Measurements from ENCODE around the gene AHCYL2. TPM values are rescaled to one million over a fixed set of nuclear protein-coding genes. Genes with fewer than 3 reads are reported as not detected.

The AHCYL2 gene
- total RNA-seq, 2 experiments from 2014 or later, result 18.5 to 21.0 TPM

GRCh38 chr7:129454249-129454551 is 229.4 kb downstream of the AHCYL2 start:
- Mint-ChIP-seq H3K4me3 (no peak overlapping the region), H3K9me3 (no peaks in the 10 kb centered on the region), H3K36me3 (ENCODE audit: low read depth) (peaks cover 64% of the 10 kb centered on the region), H3K27me3 (no peaks in the 10 kb centered on the region), H3K4me1 (no peaks in the 10 kb centered on the region), H3K27ac (no peak overlapping the region)
- DNase-seq, result no peak
- ChIA-PET CTCF (interaction anchor here (1.5 kb wide), 1 partner anchor 111 kb away, joined by 4 read pairs; no protein-coding TSS in a partner anchor), POLR2A (interaction anchor here (1.3 kb wide), 1 partner anchor 10 kb away, joined by 3 read pairs; no protein-coding TSS in a partner anchor)

GRCh38 chr7:129456421-129456820 is 231.6 kb downstream of the AHCYL2 start:
- peaks cover 47% of the 10 kb centered on the region for H3K36me3 Mint-ChIP-seq (ENCODE audit: low read depth)

GRCh38 chr7:129457101-129457500 is 232.3 kb downstream of the AHCYL2 start:
- DNase-seq, result no peak
- Mint-ChIP-seq H3K27me3 (no peaks in the 10 kb centered on the region), H3K4me3 (no peak overlapping the region), H3K4me1 (no peaks in the 10 kb centered on the region), H3K36me3 (ENCODE audit: low read depth) (peaks cover 40% of the 10 kb centered on the region), H3K9me3 (no peaks in the 10 kb centered on the region), H3K27ac (no peak overlapping the region)
- CTCF ChIA-PET, result no interaction called here
- POLR2A ChIA-PET, result no interaction called here

More at GRCh38 chr7:129456421-129456820, 231.6 kb downstream of the AHCYL2 start:
- Mint-ChIP-seq H3K4me1 (no peaks in the 10 kb centered on the region), H3K27me3 (no peaks in the 10 kb centered on the region), H3K27ac (no peak overlapping the region), H3K4me3 (no peak overlapping the region), H3K9me3 (no peaks in the 10 kb centered on the region)
- ChIA-PET CTCF (no interaction called here), POLR2A (no interaction called here)
- no peak for DNase-seq

GRCh38 chr7:129458171-129458570 is 233.3 kb downstream of the AHCYL2 start:
- no peaks in the 10 kb centered on the region for H3K4me1 Mint-ChIP-seq
- POLR2A ChIA-PET, result no interaction called here
- no peak for DNase-seq
- H3K27ac Mint-ChIP-seq, result no peak overlapping the region
- CTCF ChIA-PET, result no interaction called here
- no peaks in the 10 kb centered on the region for H3K27me3 Mint-ChIP-seq
- no peaks in the 10 kb centered on the region for H3K9me3 Mint-ChIP-seq
- no peak overlapping the region for H3K4me3 Mint-ChIP-seq
- peaks cover 35% of the 10 kb centered on the region for H3K36me3 Mint-ChIP-seq (ENCODE audit: low read depth)

- Mint-ChIP-seq H3K36me3 (ENCODE audit: low read depth) (peaks cover 31% of the 10 kb centered on the region), H3K4me3 (no peak overlapping the region), H3K9me3 (no peaks in the 10 kb centered on the region), H3K4me1 (no peaks in the 10 kb centered on the region), H3K27me3 (no peaks in the 10 kb centered on the region), H3K27ac (no peak overlapping the region)
- POLR2A ChIA-PET, result interaction anchor here (1.3 to 1.6 kb wide), 2 partner anchors 9 to 39 kb away, joined by 3 read pairs; no protein-coding TSS in a partner anchor
- DNase-seq, result no peak
- CTCF ChIA-PET, result interaction anchor here (1.0 to 1.5 kb wide), 4 partner anchors 93 to 147 kb away, joined by 3 to 5 read pairs (median 3); no protein-coding TSS in a partner anchor
Measured at GRCh38 chr7:129461809-129462208, 237.0 kb downstream of the AHCYL2 start.

DNA sequence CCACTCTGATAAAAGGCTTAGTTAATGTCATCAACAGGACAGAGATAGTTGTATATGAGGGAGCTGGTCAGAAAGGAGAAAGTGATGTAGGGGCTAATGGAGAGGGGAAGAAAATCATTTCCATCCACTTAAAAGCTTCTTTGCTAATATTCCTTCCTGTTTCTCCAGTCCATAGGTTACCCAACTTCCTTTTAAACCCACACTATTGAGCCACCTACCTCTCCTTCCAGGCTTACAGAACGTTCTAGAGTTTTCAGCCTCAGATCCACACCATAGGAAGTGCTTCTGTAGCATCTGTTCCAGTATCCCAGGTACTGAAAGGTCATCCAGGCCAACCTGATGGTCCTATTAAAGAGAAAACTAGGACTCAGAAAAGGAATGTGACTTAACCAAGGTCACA is 237.6 kb downstream of the AHCYL2 start:
- Mint-ChIP-seq H3K27ac (no peak overlapping the region), H3K4me1 (no peaks in the 10 kb centered on the region), H3K4me3 (no peak overlapping the region), H3K27me3 (no peaks in the 10 kb centered on the region), H3K9me3 (no peaks in the 10 kb centered on the region), H3K36me3 (ENCODE audit: low read depth) (peaks cover 35% of the 10 kb centered on the region)
- no peak for DNase-seq
- CTCF ChIA-PET, result no interaction called here
- POLR2A ChIA-PET, result interaction anchor here (1.3 kb wide), 1 partner anchor 10 kb away, joined by 3 read pairs; no protein-coding TSS in a partner anchor

- Mint-ChIP-seq H3K27ac (no peak overlapping the region), H3K9me3 (no peaks in the 10 kb centered on the region), H3K36me3 (ENCODE audit: low read depth) (peaks cover 30% of the 10 kb centered on the region), H3K4me3 (no peak overlapping the region), H3K4me1 (peaks cover 8% of the 10 kb centered on the region), H3K27me3 (no peaks in the 10 kb centered on the region)
- CTCF ChIA-PET, result interaction anchor here (0.6 to 3.0 kb wide), 5 partner anchors 9 to 911 kb away, joined by 3 to 11 read pairs (median 3); no protein-coding TSS in a partner anchor
- DNase-seq, result no peak
- POLR2A ChIA-PET, result interaction anchor here (0.9 kb wide), 1 partner anchor 10 kb away, joined by 3 read pairs; no protein-coding TSS in a partner anchor
Measured at GRCh38 chr7:129464194-129464593, 239.4 kb downstream of the AHCYL2 start.

- Mint-ChIP-seq H3K27ac (no peak overlapping the region), H3K27me3 (no peaks in the 10 kb centered on the region), H3K9me3 (no peaks in the 10 kb centered on the region), H3K4me3 (no peak overlapping the region), H3K36me3 (ENCODE audit: low read depth) (peaks cover 31% of the 10 kb centered on the region), H3K4me1 (peaks cover 8% of the 10 kb centered on the region)
- CTCF ChIA-PET, result interaction anchor here (1.2 to 3.0 kb wide), 4 partner anchors 8 to 97 kb away, joined by 3 to 11 read pairs (median 4); no protein-coding TSS in a partner anchor
- POLR2A ChIA-PET, result interaction anchor here (1.2 kb wide), 1 partner anchor 98 kb away, joined by 3 read pairs; no protein-coding TSS in a partner anchor
- no peak for DNase-seq
Measured at GRCh38 chr7:129465080-129465479, 240.2 kb downstream of the AHCYL2 start.

GRCh38 chr7:129466796-129467195 is 242.0 kb downstream of the AHCYL2 start:
- CTCF ChIA-PET, result interaction anchor here (8.6 kb wide), 1 partner anchor 98 kb away, joined by 142 read pairs; no protein-coding TSS in a partner anchor

DNA sequence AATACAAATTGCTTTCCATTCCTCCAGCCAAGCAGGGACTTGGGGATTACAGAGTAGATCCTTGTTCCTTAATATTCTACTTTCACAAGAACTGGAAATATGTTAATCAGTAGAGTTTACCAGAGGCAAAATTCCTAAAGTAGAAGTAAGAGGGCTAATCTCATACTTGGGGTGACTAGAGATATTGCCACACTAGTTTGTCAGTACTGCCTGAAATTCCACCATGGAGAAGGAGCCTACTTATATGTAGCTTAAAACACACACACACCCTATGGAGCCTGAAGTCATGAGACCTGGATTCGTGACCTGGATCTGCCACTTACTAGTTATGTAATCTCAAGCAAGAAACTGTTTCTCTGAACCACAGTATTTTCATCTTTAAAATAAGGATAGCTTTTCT is 243.3 kb downstream of the AHCYL2 start:
- no peak overlapping the region for H3K27ac Mint-ChIP-seq
- H3K27me3 Mint-ChIP-seq, result no peaks in the 10 kb centered on the region

More at GRCh38 chr7:129466796-129467195, 242.0 kb downstream of the AHCYL2 start:
- POLR2A ChIA-PET, result no interaction called here
- DNase-seq, result no peak
- H3K27ac Mint-ChIP-seq, result no peak overlapping the region
- no peaks in the 10 kb centered on the region for H3K27me3 Mint-ChIP-seq
- H3K36me3 Mint-ChIP-seq (ENCODE audit: low read depth), result peaks cover 31% of the 10 kb centered on the region
- H3K4me1 Mint-ChIP-seq, result peaks cover 12% of the 10 kb centered on the region
- H3K4me3 Mint-ChIP-seq, result no peak overlapping the region
- H3K9me3 Mint-ChIP-seq, result no peaks in the 10 kb centered on the region

GRCh38 chr7:129468547-129468946 is 243.7 kb downstream of the AHCYL2 start:
- Mint-ChIP-seq H3K27ac (peak overlapping the region; percentile 31), H3K9me3 (no peaks in the 10 kb centered on the region), H3K4me3 (no peak overlapping the region), H3K4me1 (peaks cover 12% of the 10 kb centered on the region), H3K36me3 (ENCODE audit: low read depth) (peaks cover 33% of the 10 kb centered on the region), H3K27me3 (no peaks in the 10 kb centered on the region)
- ChIA-PET CTCF (interaction anchor here (1.5 to 8.6 kb wide), 3 partner anchors 92 to 125 kb away, joined by 4 to 142 read pairs (median 7); no protein-coding TSS in a partner anchor), POLR2A (interaction anchor here (1.0 to 1.5 kb wide), 3 partner anchors 34 to 101 kb away, joined by 3 to 9 read pairs (median 3); partner anchors contain the start of gene STRIP2)
- DNase-seq, result no peak

More for the DNA sequence above, 243.3 kb downstream of the AHCYL2 start:
- DNase-seq, result no peak
- no peaks in the 10 kb centered on the region for H3K9me3 Mint-ChIP-seq
- peaks cover 12% of the 10 kb centered on the region for H3K4me1 Mint-ChIP-seq
- CTCF ChIA-PET, result interaction anchor here (0.5 to 8.6 kb wide), 3 partner anchors 99 to 125 kb away, joined by 3 to 142 read pairs (median 4); no protein-coding TSS in a partner anchor
- POLR2A ChIA-PET, result interaction anchor here (1.0 to 1.5 kb wide), 2 partner anchors 34 to 100 kb away, joined by 3 read pairs; partner anchors contain the start of gene STRIP2
- peaks cover 31% of the 10 kb centered on the region for H3K36me3 Mint-ChIP-seq (ENCODE audit: low read depth)
- H3K4me3 Mint-ChIP-seq, result no peak overlapping the region

GRCh38 chr7:129469930-129470329 is 245.1 kb downstream of the AHCYL2 start:
- no peaks in the 10 kb centered on the region for H3K9me3 Mint-ChIP-seq
- H3K36me3 Mint-ChIP-seq (ENCODE audit: low read depth), result peaks cover 31% of the 10 kb centered on the region
- no peak overlapping the region for H3K27ac Mint-ChIP-seq
- ChIA-PET POLR2A (interaction anchor here (1.5 kb wide), 1 partner anchor 102 kb away, joined by 9 read pairs; no protein-coding TSS in a partner anchor), CTCF (interaction anchor here (0.6 to 8.6 kb wide), 6 partner anchors 36 to 127 kb away, joined by 3 to 142 read pairs (median 7); partner anchors contain the start of gene STRIP2)
- H3K27me3 Mint-ChIP-seq, result no peaks in the 10 kb centered on the region
- no peak overlapping the region for H3K4me3 Mint-ChIP-seq
- no peak for DNase-seq
- H3K4me1 Mint-ChIP-seq, result peaks cover 12% of the 10 kb centered on the region

DNA sequence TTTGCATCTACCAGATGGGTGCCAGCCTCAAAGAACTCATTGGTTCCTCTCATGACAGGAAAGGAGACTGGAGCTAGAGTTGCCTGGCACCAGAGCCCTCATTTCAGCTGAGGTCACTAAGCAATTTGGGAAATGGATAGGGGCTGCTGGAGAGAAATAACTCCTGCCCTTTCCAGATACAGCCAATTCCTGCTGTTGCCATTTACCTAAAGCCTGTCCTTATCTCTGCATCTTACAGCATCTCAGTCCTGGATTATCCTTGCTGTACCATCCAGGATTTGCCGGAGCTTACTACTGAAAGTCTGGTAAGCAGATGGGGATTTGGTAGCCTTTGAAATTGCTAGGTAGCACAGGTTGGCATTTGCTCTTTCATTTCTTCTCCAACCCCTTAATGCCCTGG is 245.6 kb downstream of the AHCYL2 start:
- no peaks in the 10 kb centered on the region for H3K27me3 Mint-ChIP-seq
- POLR2A ChIA-PET, result interaction anchor here (3.2 kb wide), 1 partner anchor 103 kb away, joined by 10 read pairs; no protein-coding TSS in a partner anchor
- CTCF ChIA-PET, result interaction anchor here (0.6 to 8.6 kb wide), 9 partner anchors 36 to 307 kb away, joined by 3 to 142 read pairs (median 6); partner anchors contain the start of gene STRIP2
- H3K9me3 Mint-ChIP-seq, result no peaks in the 10 kb centered on the region
- peaks cover 28% of the 10 kb centered on the region for H3K36me3 Mint-ChIP-seq (ENCODE audit: low read depth)
- H3K4me1 Mint-ChIP-seq, result peaks cover 12% of the 10 kb centered on the region
- H3K27ac Mint-ChIP-seq, result no peak overlapping the region
- DNase-seq, result no peak
- H3K4me3 Mint-ChIP-seq, result no peak overlapping the region

All from activated CD4-positive, alpha-beta memory T cell treated with anti-CD3 and anti-CD28 coated beads, Interleukin-2, amount 10 ng/mL, durations not matched to agents 7 days and 5 days (primary cell).